Stimulated activated CD4-positive, alpha-beta T cell treated with anti-CD3 and anti-CD28 coated beads, Interleukin-15, amount 100 ng/mL, for 24 hours (primary cell): ENCODE measurements around the gene OR5C1.
"Not testable (repeated sequence)": the region's sequence is repeated elsewhere in the genome, so short reads cannot be mapped to it uniquely, and the experiment has no call there.

ENCODE experiments used
- DNase-seq: peaks from one replicate; pipeline ENCODE4 v3.0.0-alpha.2; 2020

Gene OR5C1

GRCh38 chr9:122812736-122813135 is 24.0 kb downstream of the OR5C1 start:
- DNase-seq = no peak

GRCh38 chr9:122814545-122814944 is 25.8 kb downstream of the OR5C1 start:
- no peak for DNase-seq

- DNase-seq = no peak
These were observed 26.8 kb downstream of the OR5C1 start for GRCh38 chr9:122815544-122815943.

GRCh38 chr9:122816163-122816867 is 27.6 kb downstream of the OR5C1 start:
- peak; percentile 54 for DNase-seq

- no peak for DNase-seq
These were observed 30.6 kb downstream of the OR5C1 start for GRCh38 chr9:122819326-122819725.

GRCh38 chr9:122819791-122820489 is 31.2 kb downstream of the OR5C1 start:
- no peak for DNase-seq

GRCh38 chr9:122820490-122820845 is 31.7 kb downstream of the OR5C1 start:
- DNase-seq = no peak

- DNase-seq = no peak
These were observed 32.7 kb downstream of the OR5C1 start for GRCh38 chr9:122821278-122821943.

GRCh38 chr9:122822056-122822455 is 33.3 kb downstream of the OR5C1 start:
- DNase-seq = no peak

- no peak for DNase-seq
These were observed 34.2 kb downstream of the OR5C1 start for GRCh38 chr9:122822938-122823337.

- no peak for DNase-seq
These were observed 39.0 kb downstream of the OR5C1 start for GRCh38 chr9:122827761-122828093.

GRCh38 chr9:122828965-122829284 is 40.2 kb downstream of the OR5C1 start:
- DNase-seq = not testable (repeated sequence)

GRCh38 chr9:122832194-122832593 is 43.5 kb downstream of the OR5C1 start:
- DNase-seq = no peak

- peak; percentile 20 for DNase-seq
These were observed 46.6 kb downstream of the OR5C1 start for GRCh38 chr9:122835313-122835731.

GRCh38 chr9:122837266-122837850 is 48.6 kb downstream of the OR5C1 start:
- DNase-seq = no peak

GRCh38 chr9:122838441-122838840 is 49.7 kb downstream of the OR5C1 start:
- DNase-seq = not testable (repeated sequence)
